Neutrophil (primary cell): ENCODE results near the gene AADACL3.

Experiments
- H3K27ac ChIP-seq: fragments of 200-600 bp; sonication (generic); 2 replicates; pipeline ENCODE4 v1.5.1; 2016; ENCODE audit warnings: mild to moderate bottlenecking, moderate library complexity
- H3K27me3 ChIP-seq: fragments of 200-600 bp; sonication (generic); 2 replicates; pipeline ENCODE4 v1.6.0; 2016; ENCODE audit warnings: mild to moderate bottlenecking
- H3K36me3 ChIP-seq: fragments of 200-600 bp; sonication (generic); 2 replicates; pipeline ENCODE4 v1.5.1; 2017
- H3K4me1 ChIP-seq, 2 experiments: fragments of 200-600 bp in 1 of 2; sonication (generic) in 1 of 2; 1 replicate in 1 of 2; 2 replicates in 1 of 2; pipeline versions ENCODE4 v1.5.1 to v1.6.1; 2013 to 2016; ENCODE audit warnings: low read depth in 1 of 2, low read length in 1 of 2, mild to moderate bottlenecking in 1 of 2, moderate library complexity in 1 of 2; ENCODE audit not compliant: control insufficient read depth in 1 of 2, insufficient read depth in 1 of 2
- H3K4me3 ChIP-seq, 2 experiments: fragments of 200-600 bp in 1 of 2; sonication (generic) in 1 of 2; 1 replicate in 1 of 2; 2 replicates in 1 of 2; pipeline ENCODE4 v1.5.1; 2013 to 2016; ENCODE audit warnings: low read depth in 1 of 2, low read length in 1 of 2, mild to moderate bottlenecking in 1 of 2, moderate library complexity in 1 of 2
- H3K9me3 ChIP-seq: fragments of 200-600 bp; sonication (generic); 2 replicates; pipeline ENCODE4 v1.5.1; 2016
- CTCF ChIP-seq: fragments of 200-600 bp; sonication (generic); IDR thresholded peaks from 2 replicates; pipeline ENCODE4 v1.5.1; 2016; ENCODE audit warnings: antibody characterized with exemption

Gene AADACL3

GRCh38 chr1:12769976-12770505 is 54.1 kb downstream of the AADACL3 start:
- no peak overlapping the region for H3K27ac ChIP-seq
- no peaks in the 10 kb centered on the region for H3K4me1 ChIP-seq
- TF ChIP-seq CTCF: no peak
- no peaks in the 10 kb centered on the region for H3K9me3 ChIP-seq
- H3K4me3 ChIP-seq: no peak overlapping the region
- H3K36me3 ChIP-seq: no peaks in the 10 kb centered on the region
- peaks cover 63% of the 10 kb centered on the region for H3K27me3 ChIP-seq

GRCh38 chr1:12770620-12771019 is 54.7 kb downstream of the AADACL3 start:
- TF ChIP-seq CTCF: no peak
- Histone ChIP-seq H3K27ac (no peak overlapping the region), H3K4me3 (no peak overlapping the region), H3K36me3 (no peaks in the 10 kb centered on the region), H3K4me1 (no peaks in the 10 kb centered on the region), H3K9me3 (no peaks in the 10 kb centered on the region), H3K27me3 (peaks cover 63% of the 10 kb centered on the region)

- no peaks in the 10 kb centered on the region for H3K9me3 ChIP-seq
- no peak overlapping the region for H3K27ac ChIP-seq
- H3K4me1 ChIP-seq: no peaks in the 10 kb centered on the region
- no peak overlapping the region for H3K4me3 ChIP-seq
- no peak for TF ChIP-seq CTCF
- H3K27me3 ChIP-seq: peaks cover 62% of the 10 kb centered on the region
- no peaks in the 10 kb centered on the region for H3K36me3 ChIP-seq
Observed at GRCh38 chr1:12771186-12771585, 55.3 kb downstream of the AADACL3 start.

GRCh38 chr1:12772520-12772919 is 56.6 kb downstream of the AADACL3 start:
- no peak for TF ChIP-seq CTCF
- Histone ChIP-seq H3K4me1 (no peaks in the 10 kb centered on the region), H3K4me3 (no peak overlapping the region), H3K27ac (no peak overlapping the region), H3K36me3 (no peaks in the 10 kb centered on the region), H3K9me3 (no peaks in the 10 kb centered on the region), H3K27me3 (peaks cover 49% of the 10 kb centered on the region)

GRCh38 chr1:12773438-12773837 is 57.5 kb downstream of the AADACL3 start, which contains the start of gene PRAMEF12:
Gene PRAMEF12 (plus strand): TSS chr1:12773738. CDS start chr1:12774868, 1,130 bp downstream.
- Histone ChIP-seq H3K9me3 (no peaks in the 10 kb centered on the region), H3K4me1 (no peaks in the 10 kb centered on the region)

More at GRCh38 chr1:12773438-12773837, 57.5 kb downstream of the AADACL3 start, which contains the start of gene PRAMEF12:
- Histone ChIP-seq H3K36me3 (no peaks in the 10 kb centered on the region), H3K4me3 (no peak within 1 kb of the TSS), H3K27me3 (peaks cover 44% of the 10 kb centered on the region), H3K27ac (no peak within 1 kb of the TSS)
- TF ChIP-seq CTCF: no peak
